Epithelial cell of esophagus (primary cell): ENCODE measurements around the gene KHDC4.

Experiments used
- DNase-seq: peaks from one replicate; pipeline ENCODE4 v3.0.0; 2010; ENCODE audit warnings: low read depth
- H3K4me3 ChIP-seq: 2 replicates; pipeline ENCODE4 v1.5.1; 2011; ENCODE audit warnings: mild to moderate bottlenecking, low read length, control low read depth
- TF ChIP-seq, protein P1 (sequence below): IDR thresholded peaks from 2 replicates; pipeline ENCODE4 v1.5.1; 2011; ENCODE audit warnings: low read depth, mild to moderate bottlenecking, low read length, control low read depth, inconsistent platforms; ENCODE audit not compliant: insufficient read depth; ENCODE audit errors: missing control alignments

Gene KHDC4

DNA sequence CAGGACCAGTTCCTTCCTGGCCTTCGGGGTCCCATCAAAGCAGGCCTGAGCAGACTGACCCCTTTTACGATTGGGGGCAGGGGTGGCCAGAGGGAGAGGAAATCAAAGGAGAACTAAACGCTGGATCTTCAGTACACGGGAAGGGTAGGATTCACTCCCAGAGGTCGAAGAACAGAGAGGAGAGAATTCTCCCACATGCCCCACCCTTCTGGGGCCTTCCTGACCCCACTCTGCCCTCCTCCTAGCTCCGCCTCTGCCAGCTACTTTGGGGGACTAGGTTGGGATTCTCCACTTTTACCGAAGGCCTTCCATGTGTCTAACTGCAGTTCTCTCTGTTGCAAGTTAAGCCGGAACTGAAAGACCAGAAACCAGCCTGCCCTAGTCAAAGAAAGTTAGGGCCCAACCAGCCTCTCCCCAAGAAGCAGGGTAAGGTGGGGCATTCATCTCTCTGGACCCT, 44.8 kb upstream of the KHDC4 start:
- peak overlapping the region; percentile 80 for H3K4me3 ChIP-seq
- TF ChIP-seq, protein P1, sequence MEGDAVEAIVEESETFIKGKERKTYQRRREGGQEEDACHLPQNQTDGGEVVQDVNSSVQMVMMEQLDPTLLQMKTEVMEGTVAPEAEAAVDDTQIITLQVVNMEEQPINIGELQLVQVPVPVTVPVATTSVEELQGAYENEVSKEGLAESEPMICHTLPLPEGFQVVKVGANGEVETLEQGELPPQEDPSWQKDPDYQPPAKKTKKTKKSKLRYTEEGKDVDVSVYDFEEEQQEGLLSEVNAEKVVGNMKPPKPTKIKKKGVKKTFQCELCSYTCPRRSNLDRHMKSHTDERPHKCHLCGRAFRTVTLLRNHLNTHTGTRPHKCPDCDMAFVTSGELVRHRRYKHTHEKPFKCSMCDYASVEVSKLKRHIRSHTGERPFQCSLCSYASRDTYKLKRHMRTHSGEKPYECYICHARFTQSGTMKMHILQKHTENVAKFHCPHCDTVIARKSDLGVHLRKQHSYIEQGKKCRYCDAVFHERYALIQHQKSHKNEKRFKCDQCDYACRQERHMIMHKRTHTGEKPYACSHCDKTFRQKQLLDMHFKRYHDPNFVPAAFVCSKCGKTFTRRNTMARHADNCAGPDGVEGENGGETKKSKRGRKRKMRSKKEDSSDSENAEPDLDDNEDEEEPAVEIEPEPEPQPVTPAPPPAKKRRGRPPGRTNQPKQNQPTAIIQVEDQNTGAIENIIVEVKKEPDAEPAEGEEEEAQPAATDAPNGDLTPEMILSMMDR: no peak
- no peak for DNase-seq

DNA sequence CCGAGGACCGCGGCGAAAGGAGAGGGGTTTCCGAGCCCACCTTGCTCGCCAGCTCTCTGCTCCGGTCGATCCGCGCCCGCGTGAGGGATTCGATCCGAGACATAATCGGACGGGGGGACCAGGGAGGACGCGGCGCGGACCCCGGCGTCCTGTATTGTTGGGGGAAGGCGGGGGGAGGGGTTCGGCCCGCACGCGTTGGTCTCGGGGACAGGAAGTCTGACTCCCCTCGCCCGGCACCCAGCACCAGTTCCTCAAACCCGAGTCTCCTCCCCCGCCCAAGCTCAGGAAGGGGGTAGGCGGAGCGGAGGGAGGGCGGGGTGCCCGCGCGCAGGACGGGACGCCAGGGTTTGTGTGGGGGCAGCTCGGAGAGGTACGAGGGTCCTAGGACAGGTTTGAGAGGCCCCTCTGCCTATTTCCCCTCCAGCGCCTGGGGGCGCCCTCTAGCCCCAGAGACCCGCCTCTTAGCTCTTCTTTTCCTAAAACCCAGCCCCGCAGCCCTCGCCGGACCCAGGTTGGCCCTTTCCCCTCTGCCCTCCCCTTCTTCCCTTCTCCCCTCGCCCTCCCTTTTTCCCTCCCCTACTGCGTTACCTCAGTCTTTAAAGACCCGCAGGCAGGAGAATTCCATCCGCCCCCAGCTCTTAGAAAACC, 44.2 kb upstream of the KHDC4 start, which contains the start of gene ARHGEF2:
Gene ARHGEF2, minus strand, starts transcription at position 223 of the 648 bp plus-strand sequence. Its CDS starts 120 bp downstream, at position 103.
- TF ChIP-seq, protein P1: no peak
- peak within 1 kb of the TSS; percentile 80 for H3K4me3 ChIP-seq
- peak; percentile 66 for DNase-seq

GRCh38 chr1:155977690-155978324, 43.6 kb upstream of the KHDC4 start:
- DNase-seq: peak; percentile 32
- TF ChIP-seq, protein P1: no peak

GRCh38 chr1:155976913-155977689, 42.9 kb upstream of the KHDC4 start:
- DNase-seq: peak; percentile 24
- peak overlapping the region; percentile 80 for H3K4me3 ChIP-seq
- TF ChIP-seq, protein P1: no peak

More at GRCh38 chr1:155977690-155978324, 43.6 kb upstream of the KHDC4 start:
- peak overlapping the region; percentile 80 for H3K4me3 ChIP-seq

GRCh38 chr1:155976062-155976912, 42.1 kb upstream of the KHDC4 start:
- peak overlapping the region; percentile 80 for H3K4me3 ChIP-seq
- peak; percentile 69 for DNase-seq
- TF ChIP-seq, protein P1: no peak

- no peak for DNase-seq
- TF ChIP-seq, protein P1: no peak
- peak overlapping the region; percentile 80 for H3K4me3 ChIP-seq
Measured at GRCh38 chr1:155975375-155976061, 41.3 kb upstream of the KHDC4 start.
